Endothelial cell of hepatic sinusoid (primary cell): Measurements from ENCODE around the gene PSMA7.
"Not testable (repeated sequence)": the region's sequence is repeated elsewhere in the genome, so short reads cannot be mapped to it uniquely, and the experiment has no call there.

Experiments used
- in situ Hi-C: cut with HindIII; loops from 2 replicates; pipeline ENCODE4 v1.10.0; 2017; ENCODE audit warnings: low sequenced_read_pairs

The PSMA7 gene

DNA sequence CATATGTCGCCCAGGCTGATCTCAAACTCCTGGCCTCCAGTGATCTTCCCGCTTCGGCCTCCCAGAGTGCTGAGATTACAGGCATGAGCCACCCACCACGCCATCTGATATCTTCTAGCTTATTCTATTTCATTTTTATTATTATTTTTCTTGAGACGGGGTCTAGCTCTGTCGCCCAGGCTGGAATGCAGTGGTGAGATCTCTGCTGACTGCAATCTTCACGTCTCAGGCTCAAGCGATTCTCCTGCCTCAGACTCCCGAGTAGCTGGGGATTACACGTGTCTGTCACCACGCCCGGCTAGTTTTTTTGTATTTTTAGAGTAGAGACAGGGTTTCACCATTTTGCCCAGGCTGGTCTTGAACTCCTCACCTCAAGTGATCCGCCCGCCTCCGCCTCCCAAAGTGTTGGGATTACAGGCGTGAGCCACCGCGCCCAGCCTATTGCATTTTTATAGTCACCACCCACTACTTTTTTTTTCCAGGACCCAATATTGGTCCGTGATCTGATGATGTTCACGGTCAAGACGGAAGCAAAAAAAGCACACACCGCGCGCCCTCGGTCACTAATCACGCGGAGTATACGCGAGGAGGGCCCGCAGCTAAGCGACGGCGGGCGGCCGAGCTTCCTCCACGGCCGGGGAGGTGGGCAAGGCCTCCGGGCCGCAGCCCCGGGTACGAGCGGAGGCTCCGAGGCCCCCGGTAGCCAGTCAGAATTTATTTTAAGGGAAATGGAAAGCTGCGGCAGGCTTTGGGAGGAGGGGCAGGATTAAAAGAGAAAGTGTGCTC lies 22.0 kb downstream of the PSMA7 start:
- in situ Hi-C loops, result no loop called here

DNA sequence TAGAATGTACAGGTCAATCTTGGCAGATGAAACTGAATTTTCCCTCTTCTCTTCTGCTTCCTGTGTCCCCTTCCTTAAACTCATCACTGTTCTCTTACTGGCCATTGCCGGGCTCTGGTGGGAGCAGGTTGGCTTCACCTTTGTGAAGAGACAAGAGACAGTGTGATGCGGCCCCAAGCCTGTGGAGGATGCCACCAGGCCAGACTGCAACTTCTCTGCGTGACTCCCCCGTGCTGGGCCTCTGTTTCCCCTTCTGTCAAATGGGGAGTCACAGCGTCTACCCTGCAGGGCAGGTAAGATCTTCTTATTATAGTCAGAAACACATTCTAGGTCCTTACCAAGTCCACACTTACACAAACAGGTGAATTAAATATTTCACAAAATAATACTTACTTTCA lies 22.8 kb downstream of the PSMA7 start:
- in situ Hi-C loops, result no loop called here

DNA sequence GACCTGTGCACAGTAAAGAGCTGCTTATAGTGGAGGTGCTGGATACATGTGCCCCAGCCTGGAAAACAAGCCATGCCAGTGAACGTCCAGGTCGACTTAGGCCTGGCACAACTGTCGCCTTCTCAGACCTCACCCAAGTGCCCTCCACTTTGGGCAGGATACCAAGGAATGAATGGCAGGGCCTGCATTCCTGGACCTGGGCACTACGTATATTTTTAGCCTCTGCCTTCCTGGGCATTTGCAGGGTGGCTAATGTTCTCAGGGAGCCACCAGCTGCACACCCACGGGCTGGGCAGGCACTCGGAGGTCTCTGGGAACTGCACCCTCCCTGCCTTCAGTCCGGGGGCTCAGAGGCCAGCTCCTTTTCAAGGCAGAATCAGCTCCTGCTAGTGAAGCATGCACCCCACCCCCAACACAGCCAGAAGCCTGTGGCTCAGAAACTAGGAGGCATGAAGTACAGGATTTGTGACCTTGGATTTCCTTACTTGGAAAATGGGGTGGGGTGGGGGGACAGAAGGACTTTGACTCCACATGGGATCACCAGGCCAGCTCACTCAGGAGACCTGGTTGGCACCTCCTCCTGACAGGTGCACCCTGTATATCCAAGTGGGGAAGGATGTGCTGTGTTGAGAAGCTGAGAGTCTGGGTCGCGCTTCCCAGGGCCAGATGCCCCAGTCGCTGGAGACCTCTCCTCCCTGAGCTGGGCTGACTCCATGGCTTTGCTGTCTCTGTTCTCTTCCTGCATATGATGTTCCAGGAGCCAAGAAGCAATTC lies 23.4 kb downstream of the PSMA7 start:
- in situ Hi-C loops, result no loop called here

DNA sequence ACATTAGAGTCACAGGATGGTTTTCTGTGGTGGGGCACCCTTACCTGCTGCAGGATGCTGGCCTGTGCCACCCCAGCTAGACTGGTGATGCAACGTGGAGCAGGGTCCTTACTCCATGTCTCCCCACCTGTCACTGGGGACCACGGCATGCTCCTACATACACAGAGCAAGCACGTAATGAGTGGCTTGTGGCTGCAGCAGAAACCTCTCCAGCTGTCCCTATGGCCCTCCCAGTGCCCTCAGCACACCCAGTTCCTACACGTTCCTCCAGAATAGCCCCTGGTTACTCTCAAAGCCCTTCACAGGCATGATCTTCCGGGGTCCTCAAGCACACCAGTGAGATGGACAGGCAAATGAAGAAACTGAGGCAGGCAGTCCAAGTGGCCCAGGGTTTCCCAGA lies 24.1 kb downstream of the PSMA7 start:
- in situ Hi-C loops, result no loop called here

DNA sequence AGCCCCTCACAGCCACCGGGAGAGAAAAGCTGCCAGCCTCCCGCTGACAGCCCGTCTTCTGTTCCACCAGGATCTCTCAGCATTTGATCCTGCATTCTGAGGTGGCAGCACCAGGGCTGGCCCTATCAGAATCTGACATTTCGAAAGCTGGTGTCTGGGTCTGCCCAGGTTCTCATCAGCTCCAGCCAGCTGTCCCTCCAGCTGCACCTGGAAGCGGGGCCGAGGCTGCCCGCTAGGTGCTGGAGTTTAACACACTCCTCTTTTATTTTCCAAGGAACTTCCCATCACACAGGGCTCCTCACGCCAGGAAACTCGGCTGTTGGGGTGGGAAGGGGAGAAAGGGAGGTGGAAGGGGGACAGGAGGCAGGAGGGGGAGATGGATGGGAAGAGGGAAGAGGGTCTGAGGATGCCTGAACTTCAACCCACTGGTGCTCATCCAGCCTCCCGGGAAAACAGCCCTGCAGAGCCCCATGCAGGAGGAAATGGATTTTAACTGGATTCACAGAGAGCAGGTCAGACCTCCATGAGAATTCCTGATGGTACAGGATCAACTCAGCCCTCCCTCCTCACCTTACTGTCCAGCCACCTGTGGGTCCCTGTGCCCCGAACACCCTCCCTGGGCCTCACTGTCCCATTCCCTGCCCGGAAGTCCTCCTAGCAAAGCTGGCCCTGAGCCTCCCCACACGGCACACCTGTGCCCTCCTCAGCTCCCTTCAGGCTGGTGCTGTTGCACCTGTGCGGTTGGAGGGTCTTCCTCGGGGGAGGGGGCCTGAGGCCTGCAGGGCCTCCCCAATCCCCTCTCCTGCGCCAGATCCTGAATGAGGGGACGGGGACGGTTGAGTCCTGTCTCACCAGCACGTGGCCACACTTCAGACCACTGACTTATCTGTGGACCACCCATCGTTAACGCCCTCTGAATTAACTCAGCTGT lies 24.8 kb downstream of the PSMA7 start:
- in situ Hi-C loops, result no loop called here

DNA sequence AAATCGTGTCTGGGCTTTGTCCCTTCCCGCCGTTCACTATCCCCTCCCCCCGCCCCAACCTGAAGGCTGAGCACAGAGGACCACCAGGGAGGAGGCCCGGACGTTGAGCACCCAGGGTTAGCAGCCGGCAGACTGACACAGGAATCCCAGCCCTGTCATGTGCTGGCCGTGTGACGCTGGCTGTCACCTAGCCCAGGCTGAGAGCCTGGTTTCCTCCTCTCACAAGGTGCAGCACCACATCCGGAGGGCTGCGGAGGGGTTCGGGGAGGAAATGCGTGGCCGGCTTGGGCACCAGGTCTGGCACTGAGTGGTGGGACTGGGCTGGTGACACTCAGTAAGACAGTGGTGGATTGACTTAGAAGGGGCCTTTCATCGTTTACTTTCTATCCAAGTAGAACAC lies 25.5 kb downstream of the PSMA7 start:
- in situ Hi-C loops, result no loop called here

DNA sequence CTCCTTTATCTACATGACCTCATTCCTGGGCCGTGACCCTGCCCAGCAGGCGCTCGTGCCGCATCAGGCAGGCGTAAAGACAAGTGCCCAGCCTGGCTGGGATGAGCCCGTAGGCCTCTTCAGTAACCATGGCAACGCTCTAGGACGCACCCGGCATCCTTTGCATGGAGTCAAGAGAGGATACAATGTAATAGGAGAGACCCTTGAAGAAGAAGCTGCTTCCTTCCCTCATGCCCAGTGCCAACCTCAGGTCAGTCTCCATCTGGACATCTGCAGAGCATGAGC lies 25.9 kb downstream of the PSMA7 start:
- in situ Hi-C loops, result no loop called here

DNA sequence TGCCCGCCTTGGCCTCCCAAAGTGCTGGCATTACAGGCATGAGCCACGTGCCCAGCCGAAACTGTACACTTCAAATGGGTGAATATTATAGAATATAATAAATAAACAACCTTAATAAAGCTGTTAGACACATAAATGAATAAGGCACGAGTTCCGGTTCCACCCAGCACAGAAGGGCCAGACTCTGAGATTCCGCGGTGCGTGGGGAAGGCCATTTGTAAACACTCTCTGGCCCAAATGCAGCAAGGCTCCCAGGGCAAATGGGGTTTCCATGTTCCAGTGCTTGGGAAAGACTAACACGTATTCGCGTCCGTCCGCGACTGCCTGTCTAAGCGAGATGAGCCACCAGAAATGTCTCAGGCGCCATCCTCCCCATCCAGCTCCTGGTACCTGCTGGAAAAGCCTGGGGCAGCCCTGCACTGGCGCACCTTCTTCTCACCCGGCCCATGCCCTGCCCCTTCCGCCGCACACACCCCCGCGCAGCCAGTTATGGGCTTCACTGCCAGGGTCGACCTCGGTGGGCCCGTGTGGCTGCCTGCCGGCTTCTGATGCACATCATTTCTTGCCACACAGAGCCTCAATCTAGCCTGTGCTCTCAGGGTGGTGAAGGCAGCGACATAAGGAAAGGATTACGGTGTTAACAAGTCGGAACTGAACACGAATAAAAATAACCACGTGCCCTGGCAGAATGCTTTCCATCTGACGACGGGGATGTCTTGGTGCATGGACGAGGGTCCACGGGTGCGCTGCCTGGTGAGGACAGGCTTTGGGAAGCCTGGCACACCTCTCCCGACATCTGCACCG lies 26.4 kb downstream of the PSMA7 start:
- in situ Hi-C loops, result no loop called here

DNA sequence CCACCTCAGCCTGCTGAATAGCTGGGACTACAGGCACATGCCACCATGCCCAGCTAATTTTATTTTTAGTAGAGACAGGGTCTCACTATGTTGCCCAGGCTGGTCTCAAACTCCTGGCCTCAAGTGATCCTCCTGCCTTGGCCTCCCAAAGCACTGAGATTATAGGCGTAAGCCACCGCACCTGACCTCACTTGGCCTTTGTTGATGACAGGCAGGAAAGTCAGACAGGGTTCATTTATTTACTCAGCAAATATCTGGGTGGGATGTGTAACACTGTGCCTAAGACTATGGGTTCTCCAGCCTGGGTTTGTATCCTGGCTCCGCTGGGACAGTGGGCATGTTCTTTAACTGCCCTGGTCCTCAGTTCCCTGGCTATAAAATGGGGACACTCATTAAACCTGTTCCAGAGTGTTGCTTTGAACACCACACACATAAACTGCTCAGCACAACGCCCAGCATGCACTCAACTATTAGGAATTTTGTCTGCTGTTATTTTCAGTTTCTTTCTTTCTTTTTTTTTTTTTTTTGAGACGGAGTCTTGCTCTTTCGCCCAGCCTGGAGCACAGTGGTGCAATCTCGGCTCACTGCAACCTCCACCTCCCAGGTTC lies 27.3 kb downstream of the PSMA7 start:
- in situ Hi-C loops, result not testable (repeated sequence)

DNA sequence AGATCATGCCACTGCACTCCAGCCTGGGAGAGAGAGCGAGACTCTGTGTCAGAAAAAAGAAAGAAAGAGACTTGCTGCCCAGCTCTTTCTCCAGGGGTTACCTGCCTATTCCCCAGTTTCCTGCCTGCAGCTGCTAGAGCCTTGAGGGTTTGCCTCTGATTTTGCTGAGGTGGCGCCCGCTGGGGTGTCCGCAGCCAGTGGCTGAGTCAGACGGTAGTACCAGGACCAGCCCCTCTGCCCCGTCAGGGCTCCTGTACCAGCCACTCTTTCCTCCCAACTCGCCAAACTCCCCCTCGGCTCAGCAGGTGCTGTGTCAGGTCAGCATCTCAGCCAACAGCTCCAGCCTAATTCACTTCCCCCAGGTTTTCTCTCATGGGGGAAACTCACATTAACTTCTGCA lies 28.3 kb downstream of the PSMA7 start:
- in situ Hi-C loops, result no loop called here

DNA sequence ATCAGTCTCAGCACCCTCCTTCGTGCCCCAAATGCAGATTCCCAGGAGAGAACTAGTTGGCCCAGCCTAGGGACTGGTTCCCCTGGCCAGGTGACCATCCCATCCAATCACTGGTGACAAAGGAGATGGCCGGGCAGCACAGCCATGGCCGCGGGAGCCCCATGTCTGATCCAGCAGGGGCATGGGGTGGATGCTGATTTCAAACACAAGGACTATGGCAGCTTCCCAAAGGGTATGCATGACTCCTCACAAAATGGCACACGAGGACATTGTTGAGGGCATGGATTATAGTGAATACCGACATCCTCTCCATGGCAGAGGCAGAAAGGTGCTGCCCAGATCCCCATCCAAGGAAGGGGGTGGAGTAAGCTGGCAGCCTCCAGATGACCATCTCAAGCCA lies 30.8 kb downstream of the PSMA7 start:
- in situ Hi-C loops, result no loop called here

DNA sequence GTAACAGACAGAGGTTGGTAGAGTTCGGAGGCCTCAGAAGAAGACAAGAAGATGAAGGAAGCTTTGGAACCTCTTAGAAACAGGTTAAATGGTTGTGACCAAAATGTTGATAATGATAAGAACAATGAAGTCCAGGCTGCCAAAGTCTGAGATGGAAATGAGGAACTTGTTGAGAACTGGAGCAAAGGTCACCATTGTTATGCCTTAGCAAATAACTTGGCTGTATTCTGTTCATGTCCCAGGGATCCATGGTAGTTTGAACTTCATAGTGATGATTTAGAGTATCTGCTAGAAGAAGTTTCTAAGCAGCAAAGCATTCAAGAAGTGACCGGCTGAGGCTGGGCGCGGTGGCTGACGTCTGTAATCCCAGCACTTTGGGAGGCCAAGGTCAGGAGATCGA lies 32.0 kb downstream of the PSMA7 start:
- in situ Hi-C loops, result no loop called here

DNA sequence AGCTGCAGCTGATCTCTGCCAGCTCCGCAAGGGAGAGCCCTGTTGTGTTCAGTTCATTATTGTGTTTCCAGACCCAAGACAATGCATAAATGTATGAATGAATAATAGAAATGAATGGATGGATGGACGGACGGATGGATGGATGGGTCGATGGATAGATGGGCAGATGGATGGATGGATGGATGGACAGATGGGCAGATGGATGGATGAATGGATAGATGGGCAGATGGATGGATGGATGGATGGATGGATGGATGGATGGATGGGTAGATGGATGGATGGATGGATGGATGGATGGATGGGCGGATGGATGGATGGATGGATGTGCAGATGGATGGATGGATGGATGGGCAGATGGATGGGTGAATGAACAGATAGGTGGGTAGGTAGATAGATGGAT lies 37.6 kb downstream of the PSMA7 start:
- in situ Hi-C loops, result no loop called here

DNA sequence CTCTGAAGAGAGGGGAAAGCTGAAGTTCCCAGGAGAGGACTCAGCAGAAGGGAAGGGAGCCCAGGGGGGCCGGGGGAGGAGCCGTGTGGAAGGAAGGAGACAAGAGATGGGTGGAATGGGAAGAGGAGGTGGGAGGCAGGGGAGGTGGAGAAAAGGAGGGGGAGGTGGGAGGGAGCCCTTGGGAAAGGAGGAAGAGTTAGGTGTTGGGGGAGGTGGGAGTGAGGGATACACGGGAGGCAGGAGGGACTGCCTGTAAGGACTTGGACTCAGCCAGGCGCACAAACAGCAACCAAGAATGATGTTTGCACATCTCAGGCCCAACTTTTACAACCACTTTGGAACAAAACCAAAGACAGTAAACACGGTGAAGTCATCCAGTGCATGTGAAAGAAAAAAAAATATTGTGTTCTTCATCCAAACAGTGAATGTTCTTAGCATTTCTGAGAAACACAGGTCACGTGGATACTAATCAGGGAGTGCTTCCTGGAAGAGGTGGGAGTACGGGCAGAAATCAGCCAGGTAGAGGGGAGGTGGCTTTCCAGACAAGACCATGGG lies 38.3 kb downstream of the PSMA7 start:
- in situ Hi-C loops, result no loop called here

DNA sequence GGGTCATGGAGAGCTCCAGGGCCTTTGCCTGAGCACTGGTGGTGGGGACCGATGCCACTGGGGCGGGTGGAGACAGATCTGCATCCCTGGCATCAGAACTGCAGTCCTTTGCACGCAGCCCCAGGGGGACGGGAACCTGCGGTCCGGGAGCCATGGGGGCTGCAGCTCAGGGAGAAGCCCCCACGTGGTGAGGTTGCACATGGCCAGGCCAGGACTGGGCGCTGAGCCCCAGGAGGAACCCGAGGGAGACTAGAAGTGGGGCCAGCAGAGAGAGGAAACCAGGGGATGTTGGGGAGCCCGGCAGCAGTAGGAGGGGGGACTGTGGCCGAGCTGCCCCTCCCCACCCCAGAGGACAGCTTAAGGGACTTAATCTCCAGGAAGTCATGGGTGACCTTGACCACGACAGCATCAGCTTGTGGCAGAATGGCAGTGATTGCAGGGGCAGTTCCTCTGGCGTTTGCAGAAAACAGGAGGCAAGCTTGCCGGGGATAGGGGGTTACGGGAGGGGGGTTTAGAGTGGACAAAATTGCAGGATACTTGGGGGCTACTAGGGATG lies 38.9 kb downstream of the PSMA7 start:
- in situ Hi-C loops, result no loop called here

DNA sequence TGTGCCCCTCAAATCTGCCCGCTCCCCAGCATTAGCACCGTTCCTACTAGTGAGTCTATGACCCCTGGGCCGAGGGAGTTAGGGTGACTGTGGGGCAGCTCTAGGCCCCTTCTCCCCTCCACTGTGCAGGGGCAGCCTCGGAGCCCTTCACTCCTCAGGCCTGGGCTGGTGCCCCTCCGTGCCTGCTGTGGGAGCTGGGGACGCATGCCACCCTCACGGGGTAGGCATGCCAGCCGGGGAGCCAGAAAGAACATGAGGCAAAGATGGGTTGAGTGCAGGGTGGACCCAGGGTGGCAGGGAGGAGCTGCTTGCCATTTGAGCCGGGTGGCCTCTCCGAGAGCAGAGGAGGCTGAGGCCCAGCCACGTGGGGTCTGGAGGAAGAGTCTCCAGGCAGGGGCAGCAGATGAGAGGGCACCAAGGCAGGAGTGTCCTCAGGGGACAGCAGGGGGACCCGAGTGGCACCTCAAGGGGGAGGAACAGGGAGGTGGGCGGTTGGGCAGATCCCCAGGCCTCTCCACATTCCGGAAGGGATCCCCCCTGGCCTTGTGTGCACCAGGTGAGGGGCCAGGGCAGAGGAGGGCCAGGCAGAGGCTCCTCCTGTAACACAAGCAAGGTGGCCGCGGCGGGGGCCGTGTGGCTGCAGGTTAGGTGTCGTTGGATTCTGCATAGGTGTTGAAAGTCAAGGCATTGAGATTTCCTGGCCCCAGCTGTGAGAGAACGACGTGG lies 39.5 kb downstream of the PSMA7 start:
- in situ Hi-C loops, result no loop called here

DNA sequence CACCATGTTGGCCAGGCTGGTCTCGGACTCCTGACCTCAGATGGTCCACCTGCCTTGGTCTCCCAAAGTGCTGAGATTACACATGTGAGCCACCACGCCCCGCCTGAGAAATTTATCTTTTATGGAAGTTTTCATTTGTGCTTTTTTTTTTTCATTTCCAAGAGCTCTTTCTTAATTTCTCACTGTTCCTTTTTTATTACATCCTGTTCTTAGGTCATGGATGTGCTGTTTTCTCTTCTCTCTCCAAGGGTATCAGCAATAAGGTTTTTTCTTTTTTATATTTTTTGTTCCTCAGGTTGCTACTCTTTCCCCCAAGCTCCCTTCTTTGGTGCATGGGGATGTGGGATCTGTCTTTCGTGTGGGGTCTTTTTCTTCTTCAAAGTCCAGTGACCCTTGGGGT lies 42.1 kb downstream of the PSMA7 start:
- in situ Hi-C loops, result no loop called here

DNA sequence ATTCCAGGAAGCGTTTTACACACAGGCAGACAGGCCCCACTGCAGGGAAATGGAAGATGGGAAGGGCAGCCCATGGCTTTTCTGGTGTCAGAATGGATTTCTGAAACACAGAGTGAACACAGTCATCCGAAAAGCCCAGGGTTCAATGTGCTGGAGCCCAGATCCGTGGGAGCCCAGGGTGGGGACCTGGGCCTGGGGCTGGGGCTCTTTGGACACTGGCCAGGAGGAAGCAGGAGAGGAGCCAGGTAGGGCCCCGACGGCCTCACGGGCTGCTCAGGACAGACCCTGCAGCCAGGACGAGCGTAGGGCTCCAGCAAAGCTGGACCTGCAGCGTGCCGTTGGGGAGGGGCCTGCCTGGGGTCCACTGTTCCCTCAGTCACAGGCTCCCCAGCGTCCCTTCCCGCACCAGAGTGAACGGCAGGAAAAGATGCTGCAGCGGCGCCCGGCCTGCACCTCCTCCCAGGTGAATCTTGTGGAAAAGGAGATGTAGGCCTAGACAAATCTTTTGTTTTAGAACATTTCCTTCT lies 45.2 kb downstream of the PSMA7 start:
- in situ Hi-C loops, result no loop called here
